A549 (cell line): ENCODE measurements around the gene TTC16. TPM values are rescaled to one million over a fixed set of nuclear protein-coding genes. Genes with fewer than 3 reads are reported as not detected.

Experiments used
- ATAC-seq, 2 experiments: fragments of 200-7000 bp in 1 of 2; fragments of >200 bp in 1 of 2; cut with Nextera tagmentation in 1 of 2; cut with Tn5 transposase in 1 of 2; 3 replicates each; pipeline versions ENCODE4 v1.8.0 to v1.9.1; 2018 to 2020; ENCODE audit warnings: mild to moderate bottlenecking in 1 of 2, moderate library complexity in 1 of 2
- CTCF ChIA-PET: fragments of 300-600 bp; sonication (Branson Sonifier 250); formaldehyde crosslinking; extraction: SDS; loops from one replicate; lab custom pipeline; 2021; ENCODE audit warnings: antibody characterized with exemption, inconsistent platforms; lab: Yijun Ruan, JAX
- POLR2A ChIA-PET: fragments of 350-600 bp; formaldehyde crosslinking; extraction: SDS; loops from one replicate; lab custom pipeline; 2021; ENCODE audit warnings: antibody characterized with exemption, inconsistent platforms; lab: Yijun Ruan, JAX
- DNase-seq, 2 experiments: peaks; one replicate each; pipeline versions ENCODE4 v3.0.0 to v3.0.0-alpha.2; 2011 to 2016; ENCODE audit warnings: low read depth in 1 of 2, low spot score in 1 of 2
- FAIRE-seq: peaks from 2 replicates; lab custom pipeline; 2011; peaks lifted over from hg19 to GRCh38; lab: Jason Lieb, UNC
- H3K27ac ChIP-seq, 2 experiments: fragments of >200 bp; sonication (Bioruptor Twin); formaldehyde crosslinking; 3 replicates each; pipeline ENCODE4 v1.5.1; 2016 to 2017
- H3K4me1 ChIP-seq: fragments of >200 bp; sonication (Bioruptor Twin); formaldehyde crosslinking; 3 replicates; pipeline ENCODE4 v1.6.1; 2016
- H3K4me2 ChIP-seq: fragments of >200 bp; sonication (Bioruptor Twin); formaldehyde crosslinking; 3 replicates; pipeline ENCODE4 v1.6.1; 2016
- H3K4me3 ChIP-seq: fragments of >200 bp; sonication (Bioruptor Twin); formaldehyde crosslinking; 3 replicates; pipeline ENCODE4 v1.5.1; 2016
- H3K9me3 ChIP-seq: fragments of >200 bp; sonication (Bioruptor Twin); formaldehyde crosslinking; 3 replicates; pipeline ENCODE4 v1.6.1; 2016
- CBX2 ChIP-seq: fragments of 200-600 bp; sonication (generic); IDR thresholded peaks from 2 replicates; pipeline ENCODE4 v1.6.1; 2016; ENCODE audit warnings: low read depth, mild to moderate bottlenecking, borderline replicate concordance
- EHF ChIP-seq: fragments of 250-450 bp; sonication (Bioruptor Pico); IDR thresholded peaks from 2 replicates; pipeline ENCODE4 v1.5.0; 2020; ENCODE audit warnings: mild to moderate bottlenecking
- EHMT2 ChIP-seq: fragments of 200-600 bp; sonication (generic); IDR thresholded peaks from 2 replicates; pipeline ENCODE4 v1.6.1; 2016; ENCODE audit warnings: antibody characterized with exemption, low read depth, mild to moderate bottlenecking, moderate library complexity
- ESRRA ChIP-seq: fragments of 150-350 bp; IDR thresholded peaks from 2 replicates; pipeline ENCODE4 v1.6.1; 2014; ENCODE audit warnings: mild to moderate bottlenecking, low read length, borderline replicate concordance
- JUN ChIP-seq, 2 experiments: fragments of >200 bp; sonication (Bioruptor Twin); formaldehyde crosslinking; IDR thresholded peaks; 2 replicates in 1 of 2; 3 replicates in 1 of 2; pipeline ENCODE4 v1.6.1; 2016 to 2017
- KDM1A ChIP-seq: fragments of 200-600 bp; sonication (generic); IDR thresholded peaks from 2 replicates; pipeline ENCODE4 v1.6.1; 2016; ENCODE audit warnings: low read depth, mild to moderate bottlenecking
- NFE2L2 ChIP-seq: fragments of 150-350 bp; conservative IDR thresholded peaks from 2 replicates; pipeline ENCODE4 v1.6.1; 2014; ENCODE audit warnings: low read length
- NPAS2 ChIP-seq: fragments of 250-450 bp; sonication (Bioruptor Pico); IDR thresholded peaks from 2 replicates; pipeline ENCODE4 v1.8.0; 2022; ENCODE audit warnings: mild to moderate bottlenecking, moderate library complexity, borderline replicate concordance
- RAD21 ChIP-seq, 2 experiments: fragments of >200 bp in 1 of 2; sonication (Bioruptor Twin) in 1 of 2; formaldehyde crosslinking in 1 of 2; IDR thresholded peaks in 1 of 2; conservative IDR thresholded peaks in 1 of 2; 2 replicates in 1 of 2; 3 replicates in 1 of 2; pipeline ENCODE4 v1.6.1; 2012 to 2018; ENCODE audit warnings: inconsistent platforms in 1 of 2
- RFX5 ChIP-seq: fragments of 450-650 bp; IDR thresholded peaks from 2 replicates; pipeline ENCODE4 v1.7.1; 2014; ENCODE audit warnings: antibody characterized with exemption, mild to moderate bottlenecking, moderate library complexity
- SREBF2 ChIP-seq: fragments of 450-650 bp; IDR thresholded peaks from 2 replicates; pipeline ENCODE4 v1.6.1; 2014; ENCODE audit warnings: mild to moderate bottlenecking, moderate library complexity
- ZC3H11A ChIP-seq: fragments of 450-650 bp; IDR thresholded peaks from 2 replicates; pipeline ENCODE4 v1.6.1; 2014; ENCODE audit warnings: antibody characterized with exemption, mild to moderate bottlenecking
- ZFP36 ChIP-seq: fragments of 450-650 bp; IDR thresholded peaks from 2 replicates; pipeline ENCODE4 v1.6.1; 2014; ENCODE audit warnings: borderline replicate concordance; ENCODE audit not compliant: partially characterized antibody
- ZNF302 ChIP-seq: fragments of 250-450 bp; sonication (Bioruptor Pico); IDR thresholded peaks from 2 replicates; pipeline ENCODE4 v1.9.0; 2021; ENCODE audit warnings: inconsistent platforms, mild to moderate bottlenecking, moderate library complexity
- ZSCAN20 ChIP-seq: fragments of 250-450 bp; sonication (Bioruptor Pico); IDR thresholded peaks from 2 replicates; pipeline ENCODE4 v1.8.0; 2022; ENCODE audit warnings: mild to moderate bottlenecking, moderate library complexity
- WGBS: methylation state at CpG from one replicate; pipeline ENCODE4 v1.1.6; 2017; ENCODE audit errors: missing lambda C conversion rate; 5-methylcytosine and 5-hydroxymethylcytosine counted together
- polyA plus RNA-seq, 4 experiments: library from polyadenylated mRNA; depleted of rRNA in 3 of 4; stranded (reverse); fragments of >200 nt; fragmentation: RNase III in 1 of 4; extraction: RNeasy Plus Mini Kit Qiagen cat#74134 plus additional on column Dnase treatment in 1 of 4; gene quantifications; 2 replicates in 3 of 4; 3 replicates in 1 of 4; pipeline ENCODE4 v1.2.3, GENCODE V29; 2011 to 2017
- TF ChIP-seq, protein P1 (sequence below): IDR thresholded peaks from 2 replicates; pipeline ENCODE4 v1.6.1; 2012; ENCODE audit warnings: low read depth, borderline replicate concordance
- TF ChIP-seq, protein P2 (sequence below): fragments of 250-450 bp; sonication (Bioruptor Pico); IDR thresholded peaks from 2 replicates; pipeline ENCODE4 v1.5.0; 2020; ENCODE audit warnings: low read depth, mild to moderate bottlenecking, moderate library complexity
- TF ChIP-seq, protein P3 (sequence below): fragments of >200 bp; sonication (Bioruptor Twin); formaldehyde crosslinking; IDR thresholded peaks from 2 replicates; pipeline ENCODE4 v1.6.1; 2016
- TF ChIP-seq, protein P4 (sequence below): IDR thresholded peaks from 2 replicates; pipeline ENCODE4 v1.6.1; 2012
- TF ChIP-seq, protein P5 (sequence below): fragments of 450-650 bp; IDR thresholded peaks from 2 replicates; pipeline ENCODE4 v1.6.1; 2014; ENCODE audit warnings: antibody characterized with exemption
- TF ChIP-seq, protein P6 (sequence below): fragments of 150-350 bp; IDR thresholded peaks from 2 replicates; pipeline ENCODE4 v1.6.1; 2014; ENCODE audit warnings: low read depth, mild to moderate bottlenecking, low read length
- TF ChIP-seq, protein P7 (sequence below): fragments of 200-600 bp; sonication (generic); IDR thresholded peaks from 2 replicates; pipeline ENCODE4 v1.6.1; 2016; ENCODE audit warnings: antibody characterized with exemption, mild to moderate bottlenecking, moderate library complexity

The TTC16 gene
- polyA plus RNA-seq, 2 of the 4 experiments (the other 2 are of a cell fraction) = not detected

DNA sequence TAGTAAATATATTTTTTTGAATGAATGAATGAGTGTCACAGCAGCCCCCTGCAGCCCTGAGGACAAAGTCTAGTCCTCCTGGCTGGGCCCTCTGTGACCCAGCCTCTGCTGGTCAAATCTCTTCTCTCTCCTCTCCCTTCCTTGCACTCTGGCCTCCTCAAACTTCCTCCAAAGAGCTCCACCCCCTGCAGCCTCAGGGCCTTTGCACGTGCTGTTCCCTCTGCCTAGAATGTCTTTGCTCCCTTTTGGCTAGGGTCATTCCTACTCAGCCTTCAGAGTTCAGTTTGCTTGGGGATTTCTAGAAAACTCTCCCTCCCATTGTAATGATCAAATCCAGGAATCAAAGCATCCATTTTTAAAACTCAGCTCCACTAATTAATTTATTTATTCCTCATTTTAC is 49.5 kb downstream of the TTC16 start:
- POLR2A ChIA-PET = interaction anchor here (0.6 to 1.5 kb wide), 2 partner anchors 50 to 158 kb away, joined by 3 read pairs; partner anchors contain the start of genes PTRH1 and TTC16
- CTCF ChIA-PET = interaction anchor here (1.3 to 15.5 kb wide), 6 partner anchors 11 to 175 kb away, joined by 3 to 157 read pairs (median 12); partner anchors contain the start of genes CDK9, SH2D3C and TOR2A
- no peak for FAIRE-seq
- ATAC-seq = no peak
- H3K4me2 ChIP-seq = no peak overlapping the region
- no peaks in the 10 kb centered on the region for H3K9me3 ChIP-seq
- no peak overlapping the region for H3K4me3 ChIP-seq
- no peak overlapping the region for H3K27ac ChIP-seq
- no peaks in the 10 kb centered on the region for H3K4me1 ChIP-seq
- TF ChIP-seq EHF (CRISPR knock-in tag) = no peak
- TF ChIP-seq, protein P1, sequence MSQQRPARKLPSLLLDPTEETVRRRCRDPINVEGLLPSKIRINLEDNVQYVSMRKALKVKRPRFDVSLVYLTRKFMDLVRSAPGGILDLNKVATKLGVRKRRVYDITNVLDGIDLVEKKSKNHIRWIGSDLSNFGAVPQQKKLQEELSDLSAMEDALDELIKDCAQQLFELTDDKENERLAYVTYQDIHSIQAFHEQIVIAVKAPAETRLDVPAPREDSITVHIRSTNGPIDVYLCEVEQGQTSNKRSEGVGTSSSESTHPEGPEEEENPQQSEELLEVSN = no peak
- TF ChIP-seq, protein P2, sequence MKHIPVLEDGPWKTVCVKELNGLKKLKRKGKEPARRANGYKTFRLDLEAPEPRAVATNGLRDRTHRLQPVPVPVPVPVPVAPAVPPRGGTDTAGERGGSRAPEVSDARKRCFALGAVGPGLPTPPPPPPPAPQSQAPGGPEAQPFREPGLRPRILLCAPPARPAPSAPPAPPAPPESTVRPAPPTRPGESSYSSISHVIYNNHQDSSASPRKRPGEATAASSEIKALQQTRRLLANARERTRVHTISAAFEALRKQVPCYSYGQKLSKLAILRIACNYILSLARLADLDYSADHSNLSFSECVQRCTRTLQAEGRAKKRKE (CRISPR knock-in tag) = no peak
- TF ChIP-seq NPAS2 = no peak
- no peak for TF ChIP-seq KDM1A
- TF ChIP-seq NFE2L2 = no peak
- no peak for TF ChIP-seq ZFP36
- TF ChIP-seq ZNF302 (CRISPR knock-in tag) = no peak
- TF ChIP-seq CBX2 = no peak
- TF ChIP-seq, protein P3, sequence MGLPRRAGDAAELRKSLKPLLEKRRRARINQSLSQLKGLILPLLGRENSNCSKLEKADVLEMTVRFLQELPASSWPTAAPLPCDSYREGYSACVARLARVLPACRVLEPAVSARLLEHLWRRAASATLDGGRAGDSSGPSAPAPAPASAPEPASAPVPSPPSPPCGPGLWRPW = no peak
- TF ChIP-seq SREBF2 = no peak
- TF ChIP-seq ESRRA = no peak
- TF ChIP-seq EHMT2 = no peak
- TF ChIP-seq, protein P4, sequence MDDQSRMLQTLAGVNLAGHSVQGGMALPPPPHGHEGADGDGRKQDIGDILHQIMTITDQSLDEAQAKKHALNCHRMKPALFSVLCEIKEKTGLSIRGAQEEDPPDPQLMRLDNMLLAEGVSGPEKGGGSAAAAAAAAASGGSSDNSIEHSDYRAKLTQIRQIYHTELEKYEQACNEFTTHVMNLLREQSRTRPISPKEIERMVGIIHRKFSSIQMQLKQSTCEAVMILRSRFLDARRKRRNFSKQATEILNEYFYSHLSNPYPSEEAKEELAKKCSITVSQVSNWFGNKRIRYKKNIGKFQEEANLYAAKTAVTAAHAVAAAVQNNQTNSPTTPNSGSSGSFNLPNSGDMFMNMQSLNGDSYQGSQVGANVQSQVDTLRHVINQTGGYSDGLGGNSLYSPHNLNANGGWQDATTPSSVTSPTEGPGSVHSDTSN = no peak
- DNase-seq = no peak
- WGBS = 22% methylated on average over 1 of the region's 1 CpG

DNA sequence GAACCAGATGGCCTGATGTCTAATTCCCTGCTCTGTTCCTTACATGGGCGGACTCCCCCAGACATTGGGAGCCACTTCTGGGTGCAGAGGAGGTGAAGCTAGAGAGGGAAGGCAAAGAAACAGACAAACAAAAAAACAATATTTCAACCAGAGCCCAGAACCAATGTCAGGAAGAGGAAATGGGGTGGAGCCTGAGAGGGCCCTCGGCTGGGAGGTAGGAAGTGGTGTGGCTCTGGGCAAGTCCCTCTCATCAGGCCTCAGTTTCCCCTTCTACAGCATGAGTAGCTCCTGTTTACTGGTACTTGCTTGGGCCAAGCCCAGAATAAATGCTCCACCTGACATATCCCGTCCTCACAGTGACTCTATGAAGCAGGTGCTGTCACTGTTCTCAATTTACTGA is 51.5 kb downstream of the TTC16 start:
- CTCF ChIA-PET = interaction anchor here (1.3 to 15.5 kb wide), 7 partner anchors 16 to 357 kb away, joined by 3 to 157 read pairs (median 6); partner anchors contain the start of genes CDK9, SH2D3C and TOR2A
- TF ChIP-seq RFX5 (no peak), KDM1A (no peak), JUN (IDR thresholded peaks at IDR 0.05) (no peak), RAD21 (conservative IDR thresholded peaks at IDR 0.05 in 1 of 2, IDR thresholded peaks at IDR 0.05 in 1 of 2) (no peak), ESRRA (no peak), ZSCAN20 (CRISPR knock-in tag) (no peak), ZC3H11A (no peak), EHF (CRISPR knock-in tag) (no peak)
- TF ChIP-seq, protein P5, sequence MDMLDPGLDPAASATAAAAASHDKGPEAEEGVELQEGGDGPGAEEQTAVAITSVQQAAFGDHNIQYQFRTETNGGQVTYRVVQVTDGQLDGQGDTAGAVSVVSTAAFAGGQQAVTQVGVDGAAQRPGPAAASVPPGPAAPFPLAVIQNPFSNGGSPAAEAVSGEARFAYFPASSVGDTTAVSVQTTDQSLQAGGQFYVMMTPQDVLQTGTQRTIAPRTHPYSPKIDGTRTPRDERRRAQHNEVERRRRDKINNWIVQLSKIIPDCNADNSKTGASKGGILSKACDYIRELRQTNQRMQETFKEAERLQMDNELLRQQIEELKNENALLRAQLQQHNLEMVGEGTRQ = no peak
- TF ChIP-seq, protein P6, sequence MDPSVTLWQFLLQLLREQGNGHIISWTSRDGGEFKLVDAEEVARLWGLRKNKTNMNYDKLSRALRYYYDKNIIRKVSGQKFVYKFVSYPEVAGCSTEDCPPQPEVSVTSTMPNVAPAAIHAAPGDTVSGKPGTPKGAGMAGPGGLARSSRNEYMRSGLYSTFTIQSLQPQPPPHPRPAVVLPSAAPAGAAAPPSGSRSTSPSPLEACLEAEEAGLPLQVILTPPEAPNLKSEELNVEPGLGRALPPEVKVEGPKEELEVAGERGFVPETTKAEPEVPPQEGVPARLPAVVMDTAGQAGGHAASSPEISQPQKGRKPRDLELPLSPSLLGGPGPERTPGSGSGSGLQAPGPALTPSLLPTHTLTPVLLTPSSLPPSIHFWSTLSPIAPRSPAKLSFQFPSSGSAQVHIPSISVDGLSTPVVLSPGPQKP = no peak
- TF ChIP-seq, protein P7, sequence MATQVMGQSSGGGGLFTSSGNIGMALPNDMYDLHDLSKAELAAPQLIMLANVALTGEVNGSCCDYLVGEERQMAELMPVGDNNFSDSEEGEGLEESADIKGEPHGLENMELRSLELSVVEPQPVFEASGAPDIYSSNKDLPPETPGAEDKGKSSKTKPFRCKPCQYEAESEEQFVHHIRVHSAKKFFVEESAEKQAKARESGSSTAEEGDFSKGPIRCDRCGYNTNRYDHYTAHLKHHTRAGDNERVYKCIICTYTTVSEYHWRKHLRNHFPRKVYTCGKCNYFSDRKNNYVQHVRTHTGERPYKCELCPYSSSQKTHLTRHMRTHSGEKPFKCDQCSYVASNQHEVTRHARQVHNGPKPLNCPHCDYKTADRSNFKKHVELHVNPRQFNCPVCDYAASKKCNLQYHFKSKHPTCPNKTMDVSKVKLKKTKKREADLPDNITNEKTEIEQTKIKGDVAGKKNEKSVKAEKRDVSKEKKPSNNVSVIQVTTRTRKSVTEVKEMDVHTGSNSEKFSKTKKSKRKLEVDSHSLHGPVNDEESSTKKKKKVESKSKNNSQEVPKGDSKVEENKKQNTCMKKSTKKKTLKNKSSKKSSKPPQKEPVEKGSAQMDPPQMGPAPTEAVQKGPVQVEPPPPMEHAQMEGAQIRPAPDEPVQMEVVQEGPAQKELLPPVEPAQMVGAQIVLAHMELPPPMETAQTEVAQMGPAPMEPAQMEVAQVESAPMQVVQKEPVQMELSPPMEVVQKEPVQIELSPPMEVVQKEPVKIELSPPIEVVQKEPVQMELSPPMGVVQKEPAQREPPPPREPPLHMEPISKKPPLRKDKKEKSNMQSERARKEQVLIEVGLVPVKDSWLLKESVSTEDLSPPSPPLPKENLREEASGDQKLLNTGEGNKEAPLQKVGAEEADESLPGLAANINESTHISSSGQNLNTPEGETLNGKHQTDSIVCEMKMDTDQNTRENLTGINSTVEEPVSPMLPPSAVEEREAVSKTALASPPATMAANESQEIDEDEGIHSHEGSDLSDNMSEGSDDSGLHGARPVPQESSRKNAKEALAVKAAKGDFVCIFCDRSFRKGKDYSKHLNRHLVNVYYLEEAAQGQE = no peak
- TF ChIP-seq, all 56 proteins: peak for 0
- no peak for FAIRE-seq
- Histone ChIP-seq H3K4me1 (peaks cover 4% of the 10 kb centered on the region; the same call in 1 of the 3 replicates), H3K9me3 (no peaks in the 10 kb centered on the region), H3K27ac (no peak overlapping the region), H3K4me3 (no peak overlapping the region), H3K4me2 (no peak overlapping the region)
- 62% methylated on average over 3 of the region's 3 CpGs for WGBS
- POLR2A ChIA-PET = no interaction called here
- no peak for DNase-seq
- no peak for ATAC-seq
